Occipital lobe (tissue), 2 donors: ENCODE measurements around the gene TYW1. TPM values are rescaled to one million over a fixed set of nuclear protein-coding genes. Genes with fewer than 3 reads are reported as not detected.
"Not testable (repeated sequence)": the region's sequence is repeated elsewhere in the genome, so short reads cannot be mapped to it uniquely, and the experiment has no call there.

Experiments used
- DNase-seq: peaks from one replicate; lab custom pipeline; 2025; lab: John Stamatoyannopoulos, UW
- total RNA-seq: library from RNA; depleted of rRNA; stranded (reverse); fragments of >200 nt; gene quantifications from one replicate; pipeline ENCODE4 v1.2.3, GENCODE V29; 2014

Gene TYW1
- total RNA-seq, 1 donor from 2014 or later = 13.9 TPM

GRCh38 chr7:67189801-67190465 is 193.3 kb downstream of the TYW1 start:
- DNase-seq = not testable (repeated sequence)

GRCh38 chr7:67191002-67191720 is 194.5 kb downstream of the TYW1 start:
- DNase-seq = not testable (repeated sequence)

DNA sequence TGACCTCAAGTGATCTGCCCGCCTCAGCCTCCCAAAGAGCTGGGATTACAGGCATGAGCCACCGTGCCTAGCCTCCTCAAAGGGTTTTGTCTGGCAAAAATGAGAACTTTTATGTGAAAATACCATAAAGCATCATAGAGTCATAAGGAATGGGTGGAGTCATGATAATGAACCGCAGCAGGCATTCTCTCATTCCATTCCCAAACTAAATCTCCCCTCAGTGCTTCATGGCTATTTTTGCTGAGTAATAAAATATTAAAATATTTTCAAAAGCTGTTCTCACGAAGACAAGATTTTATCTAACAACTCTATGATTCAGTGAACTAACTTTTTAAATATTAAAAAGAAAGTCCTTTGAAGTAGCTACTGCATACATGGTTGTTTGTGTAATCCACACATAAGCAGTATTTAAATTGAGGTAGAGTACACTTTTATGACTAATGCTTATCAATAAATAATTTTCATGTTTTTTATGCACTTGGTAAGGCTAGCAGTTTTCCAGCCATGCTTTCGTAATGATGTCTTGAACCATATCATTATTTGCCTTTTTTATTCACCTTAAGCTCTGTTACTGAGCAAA is 195.6 kb downstream of the TYW1 start:
- DNase-seq = not testable (repeated sequence)

GRCh38 chr7:67192889-67193613 is 196.4 kb downstream of the TYW1 start:
- DNase-seq = peak; percentile 2

DNA sequence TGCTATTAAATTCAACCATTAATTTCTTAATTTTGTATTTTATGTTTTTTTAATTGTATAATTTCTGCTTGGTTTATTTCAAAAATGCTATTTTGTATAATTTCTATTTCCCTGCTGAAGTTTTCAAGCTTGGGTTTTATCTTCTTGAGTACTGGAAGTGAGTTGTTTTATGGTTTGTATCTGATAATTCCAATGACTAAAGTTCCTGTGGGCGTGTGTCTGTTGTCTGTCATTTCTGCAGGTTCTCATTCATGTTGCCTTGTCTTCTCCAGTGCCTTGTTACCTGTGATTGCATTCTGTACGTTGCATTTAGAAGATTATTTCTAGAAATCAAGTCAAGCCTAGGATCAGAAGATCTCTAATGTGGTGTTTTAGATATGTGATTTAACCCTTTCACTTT is 199.5 kb downstream of the TYW1 start:
- not testable (repeated sequence) for DNase-seq

- not testable (repeated sequence) for DNase-seq
Observed at GRCh38 chr7:67198865-67199526, 202.4 kb downstream of the TYW1 start.

GRCh38 chr7:67205772-67206171 is 209.1 kb downstream of the TYW1 start:
- DNase-seq = not testable (repeated sequence)

DNA sequence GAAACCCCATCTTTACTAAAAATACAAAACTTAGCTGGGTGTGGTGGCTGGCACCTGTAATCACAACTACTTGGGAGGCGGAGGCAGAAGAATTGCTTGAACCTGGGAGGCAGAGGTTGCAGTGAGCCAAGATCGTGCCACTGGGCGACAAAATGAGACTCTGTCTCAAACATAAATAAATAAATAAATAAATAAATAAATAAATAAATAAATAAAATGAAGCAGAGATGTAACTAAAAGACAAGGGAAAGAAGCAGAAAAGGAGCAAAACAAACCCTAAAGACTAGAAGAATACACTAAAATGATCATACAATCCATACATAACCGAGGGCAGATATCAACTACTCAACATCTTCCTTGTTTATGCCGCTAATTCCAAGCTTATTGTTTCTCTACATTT is 209.8 kb downstream of the TYW1 start:
- no peak for DNase-seq

DNA sequence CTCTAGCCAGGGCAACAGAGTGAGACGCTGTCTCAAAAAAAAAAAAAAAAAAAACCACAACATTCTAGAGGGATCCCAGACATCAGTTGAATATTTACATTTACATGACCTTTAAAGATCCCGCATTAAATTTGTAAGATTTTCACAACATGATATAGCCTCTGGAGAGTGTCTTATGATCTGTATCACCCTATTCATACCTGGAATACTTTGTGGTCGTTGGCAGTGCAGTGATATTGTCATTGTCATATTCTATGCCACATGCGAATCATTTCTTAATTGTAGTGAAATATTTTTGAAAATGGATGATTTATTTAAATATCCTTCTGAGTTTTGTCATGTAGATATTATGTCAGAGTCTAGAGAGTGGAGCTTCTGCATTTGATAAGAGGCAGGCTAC is 212.0 kb downstream of the TYW1 start:
- not testable (repeated sequence) for DNase-seq

- DNase-seq = no peak
Observed at GRCh38 chr7:67209256-67209655, 212.6 kb downstream of the TYW1 start.

- no peak for DNase-seq
Observed at GRCh38 chr7:67210567-67210966, 213.9 kb downstream of the TYW1 start.

GRCh38 chr7:67211650-67212330 is 215.2 kb downstream of the TYW1 start:
- not testable (repeated sequence) for DNase-seq

DNA sequence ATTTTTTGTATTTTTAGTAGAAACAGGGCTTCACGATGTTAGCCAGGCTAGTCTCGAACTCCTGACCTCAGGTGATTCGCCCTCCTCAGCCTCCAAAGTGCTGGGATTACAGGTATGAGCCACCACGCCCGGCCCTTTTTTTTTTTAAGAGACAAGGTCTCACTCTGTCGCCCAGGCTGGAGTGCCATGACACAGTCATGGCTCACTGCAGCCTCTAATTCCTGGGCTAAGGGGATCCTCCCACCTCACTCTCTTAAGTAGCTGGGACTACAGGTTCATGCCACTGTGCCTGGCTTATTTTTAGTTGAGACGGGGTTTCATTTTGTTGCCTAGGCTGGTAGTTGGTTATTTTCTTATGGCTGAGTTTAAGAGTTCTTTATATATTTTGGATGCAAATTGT is 216.4 kb downstream of the TYW1 start:
- not testable (repeated sequence) for DNase-seq

GRCh38 chr7:67223551-67223950 is 226.9 kb downstream of the TYW1 start:
- peak; percentile 40 for DNase-seq

GRCh38 chr7:67226340-67226907 is 229.8 kb downstream of the TYW1 start:
- DNase-seq = peak; percentile 8

GRCh38 chr7:67226967-67227366 is 230.3 kb downstream of the TYW1 start:
- DNase-seq = not testable (repeated sequence)

- not testable (repeated sequence) for DNase-seq
Observed at GRCh38 chr7:67229018-67229417, 232.4 kb downstream of the TYW1 start.

GRCh38 chr7:67230029-67230428 is 233.4 kb downstream of the TYW1 start:
- DNase-seq = not testable (repeated sequence)

- not testable (repeated sequence) for DNase-seq
Observed at GRCh38 chr7:67233506-67233905, 236.9 kb downstream of the TYW1 start.

- not testable (repeated sequence) for DNase-seq
Observed at GRCh38 chr7:67236216-67236615, 239.6 kb downstream of the TYW1 start.
